Measurements from ENCODE around the gene LRCOL1.

LRCOL1 gene

DNA sequence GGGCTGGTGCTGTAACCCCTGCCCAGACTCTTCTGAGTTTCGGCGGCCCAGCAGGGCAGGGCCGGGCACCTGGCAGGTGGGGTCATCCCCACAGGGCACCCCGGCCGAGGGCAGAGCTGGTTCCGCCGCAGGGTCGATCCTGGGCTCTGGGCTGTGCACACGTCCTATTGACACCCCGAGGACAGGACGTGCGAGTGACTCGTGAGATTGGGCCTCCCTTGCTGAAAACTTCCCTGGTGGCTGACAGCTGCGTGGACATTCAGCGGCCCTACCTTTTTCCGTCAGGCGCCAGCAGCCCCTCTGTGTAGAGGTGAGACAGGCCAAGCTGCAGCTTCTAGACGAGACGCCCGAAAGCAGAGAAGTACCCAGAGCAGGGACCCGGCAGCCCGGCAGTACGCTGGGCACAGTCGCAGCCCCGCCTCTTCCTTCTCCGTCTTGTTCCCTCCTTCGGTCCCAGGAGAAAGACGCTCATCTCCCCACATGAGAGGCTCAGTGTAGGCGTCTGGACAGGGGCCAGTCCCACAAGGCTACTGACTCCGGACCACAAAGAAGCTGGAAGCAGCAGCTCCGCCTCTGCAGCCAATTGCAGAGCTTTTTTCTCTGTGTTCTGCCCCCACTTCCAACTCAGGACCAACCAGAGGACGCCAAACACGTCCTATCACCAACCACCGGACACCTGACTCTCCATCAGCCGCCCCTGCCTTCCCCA is at the start of gene LRCOL1:
Gene LRCOL1 (minus strand): TSS at position 532 of the 709 bp plus-strand sequence. CDS start 4,331 bp downstream, outside the sequence.
- peak; percentile 84 to 86 for DNase-seq (ENCODE audit: low read depth in 2 of 2)
- peak within 1 kb of the TSS in 1 of 2 donors; percentile 30 for H3K4me3 ChIP-seq (replicated peaks in 1 of 2; ENCODE audit: low read depth in 2 of 2, low read length in 2 of 2)
- TF ChIP-seq, protein P1, sequence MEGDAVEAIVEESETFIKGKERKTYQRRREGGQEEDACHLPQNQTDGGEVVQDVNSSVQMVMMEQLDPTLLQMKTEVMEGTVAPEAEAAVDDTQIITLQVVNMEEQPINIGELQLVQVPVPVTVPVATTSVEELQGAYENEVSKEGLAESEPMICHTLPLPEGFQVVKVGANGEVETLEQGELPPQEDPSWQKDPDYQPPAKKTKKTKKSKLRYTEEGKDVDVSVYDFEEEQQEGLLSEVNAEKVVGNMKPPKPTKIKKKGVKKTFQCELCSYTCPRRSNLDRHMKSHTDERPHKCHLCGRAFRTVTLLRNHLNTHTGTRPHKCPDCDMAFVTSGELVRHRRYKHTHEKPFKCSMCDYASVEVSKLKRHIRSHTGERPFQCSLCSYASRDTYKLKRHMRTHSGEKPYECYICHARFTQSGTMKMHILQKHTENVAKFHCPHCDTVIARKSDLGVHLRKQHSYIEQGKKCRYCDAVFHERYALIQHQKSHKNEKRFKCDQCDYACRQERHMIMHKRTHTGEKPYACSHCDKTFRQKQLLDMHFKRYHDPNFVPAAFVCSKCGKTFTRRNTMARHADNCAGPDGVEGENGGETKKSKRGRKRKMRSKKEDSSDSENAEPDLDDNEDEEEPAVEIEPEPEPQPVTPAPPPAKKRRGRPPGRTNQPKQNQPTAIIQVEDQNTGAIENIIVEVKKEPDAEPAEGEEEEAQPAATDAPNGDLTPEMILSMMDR (IDR thresholded peaks at IDR 0.05; ENCODE audit: low read depth, low read length): no peak

DNA sequence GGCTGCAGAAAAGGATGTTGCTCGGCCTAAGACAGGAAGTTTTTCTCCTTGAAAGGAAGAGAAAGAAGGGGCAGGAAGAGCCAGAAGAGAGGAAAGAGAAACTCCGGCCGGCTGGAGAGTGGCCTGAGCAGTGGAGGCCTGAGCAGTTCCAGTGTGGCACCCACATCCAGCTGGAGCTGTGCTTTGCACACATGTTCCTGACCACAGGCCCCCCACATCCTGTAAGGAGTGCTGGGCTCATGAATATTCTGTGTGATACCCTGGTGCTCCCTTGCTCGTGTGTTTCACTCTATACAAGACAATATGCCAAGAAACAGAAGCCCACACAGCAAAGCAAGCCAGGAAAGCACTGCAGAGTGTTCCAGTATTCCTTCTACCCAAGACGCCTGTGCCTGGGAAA is 49.7 kb upstream of the LRCOL1 start:
- TF ChIP-seq, protein P1 (IDR thresholded peaks at IDR 0.05; ENCODE audit: low read depth, low read length): no peak
- no peak for DNase-seq (ENCODE audit: low read depth in 2 of 2)
- H3K4me3 ChIP-seq (replicated peaks in 1 of 2; ENCODE audit: low read depth in 2 of 2, low read length in 2 of 2): no peak overlapping the region

DNA sequence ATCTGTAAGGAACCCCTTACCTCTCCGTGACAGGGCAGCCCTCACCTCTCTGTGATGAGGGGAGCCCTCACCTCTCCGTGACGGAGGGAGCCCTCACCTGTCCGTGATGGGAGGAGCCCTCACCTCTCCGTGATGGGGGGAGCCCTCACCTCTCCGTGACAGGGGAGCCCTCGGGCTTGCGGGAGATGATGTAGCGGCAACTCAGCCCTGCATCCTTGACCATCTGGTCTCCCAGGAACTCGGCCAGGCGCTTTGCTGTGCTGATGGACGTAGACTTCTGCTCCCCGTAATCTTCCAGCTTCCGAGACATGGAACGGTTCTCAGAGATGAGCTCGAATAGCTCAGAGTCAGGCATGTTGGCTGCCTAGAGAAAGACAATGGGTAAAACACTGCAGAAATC is 48.8 kb upstream of the LRCOL1 start:
- no peak overlapping the region for H3K4me3 ChIP-seq (replicated peaks in 1 of 2; ENCODE audit: low read depth in 2 of 2, low read length in 2 of 2)
- no peak for DNase-seq (ENCODE audit: low read depth in 2 of 2)
- TF ChIP-seq, protein P1 (IDR thresholded peaks at IDR 0.05; ENCODE audit: low read depth, low read length): no peak

DNA sequence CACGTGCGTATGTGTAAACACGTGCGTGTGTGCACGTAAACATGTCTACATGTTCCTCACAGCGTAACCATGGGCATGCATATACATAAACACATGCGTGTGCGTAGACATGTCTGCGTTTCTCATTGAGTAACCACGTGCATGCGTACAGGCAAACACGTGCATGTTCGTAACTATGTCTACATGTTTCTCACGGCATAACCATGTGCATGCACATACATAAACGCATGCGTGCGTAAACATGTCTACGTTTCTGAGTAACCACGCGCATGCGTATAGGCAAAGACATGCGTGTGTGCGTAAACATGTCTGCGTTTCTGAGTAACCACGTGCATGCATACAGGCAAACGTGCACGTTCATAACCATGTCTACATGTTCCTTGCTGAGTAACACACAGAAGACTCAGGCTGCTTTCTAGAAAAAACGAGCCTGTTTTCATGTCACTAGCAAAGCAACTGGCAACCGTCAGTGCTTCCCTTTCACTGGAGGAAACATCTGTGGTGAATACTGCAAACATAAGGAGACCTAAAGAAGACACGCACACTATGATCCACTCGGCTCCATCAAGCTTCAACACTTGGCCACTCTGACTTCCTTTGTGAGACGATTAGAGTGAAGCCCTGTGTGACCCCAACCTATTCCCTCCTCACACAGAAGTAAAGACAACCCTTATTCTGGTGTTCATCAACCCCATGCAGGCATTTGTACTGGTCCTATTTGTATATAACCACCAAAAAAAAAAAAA is 47.9 kb upstream of the LRCOL1 start:
- no peak overlapping the region for H3K4me3 ChIP-seq (replicated peaks in 1 of 2; ENCODE audit: low read depth in 2 of 2, low read length in 2 of 2)
- no peak for DNase-seq (ENCODE audit: low read depth in 2 of 2)
- TF ChIP-seq, protein P1 (IDR thresholded peaks at IDR 0.05; ENCODE audit: low read depth, low read length): no peak

DNA sequence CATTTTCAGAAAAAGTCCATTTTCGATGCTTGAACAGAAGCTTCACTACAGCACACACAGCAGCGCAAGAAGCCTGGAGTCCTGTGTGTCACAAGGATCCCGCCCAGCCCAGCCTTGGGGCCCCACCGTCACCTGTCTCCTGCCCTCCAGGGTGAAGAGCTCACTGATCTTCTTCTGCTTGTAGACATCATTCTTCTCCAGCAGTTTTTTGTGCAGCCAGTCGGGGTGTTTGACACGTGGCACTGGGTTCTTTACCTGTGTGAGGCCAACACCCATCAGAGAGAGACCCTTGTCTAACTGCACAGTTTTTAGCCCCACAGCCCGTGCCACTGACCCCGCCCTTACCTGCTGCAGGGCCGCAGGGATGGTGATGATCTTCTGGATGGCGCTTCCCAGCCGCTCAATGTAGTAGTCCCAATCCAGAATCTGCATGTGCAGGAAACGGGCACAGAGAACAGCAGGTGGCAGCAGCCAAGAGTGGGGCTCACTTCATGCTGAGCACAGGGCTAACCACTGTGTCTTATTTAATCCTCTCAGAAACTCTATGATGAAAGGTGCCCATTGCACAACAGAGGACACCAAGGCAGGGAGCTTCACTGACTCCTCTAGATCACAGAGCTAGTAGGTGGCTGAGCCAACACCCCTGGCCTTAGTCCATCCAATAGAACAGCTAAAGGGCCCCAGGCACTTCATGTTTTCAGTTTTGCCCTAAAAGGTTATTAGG is 46.8 kb upstream of the LRCOL1 start:
- H3K4me3 ChIP-seq (replicated peaks in 1 of 2; ENCODE audit: low read depth in 2 of 2, low read length in 2 of 2): no peak overlapping the region
- TF ChIP-seq, protein P1 (IDR thresholded peaks at IDR 0.05; ENCODE audit: low read depth, low read length): no peak
- no peak for DNase-seq (ENCODE audit: low read depth in 2 of 2)

DNA sequence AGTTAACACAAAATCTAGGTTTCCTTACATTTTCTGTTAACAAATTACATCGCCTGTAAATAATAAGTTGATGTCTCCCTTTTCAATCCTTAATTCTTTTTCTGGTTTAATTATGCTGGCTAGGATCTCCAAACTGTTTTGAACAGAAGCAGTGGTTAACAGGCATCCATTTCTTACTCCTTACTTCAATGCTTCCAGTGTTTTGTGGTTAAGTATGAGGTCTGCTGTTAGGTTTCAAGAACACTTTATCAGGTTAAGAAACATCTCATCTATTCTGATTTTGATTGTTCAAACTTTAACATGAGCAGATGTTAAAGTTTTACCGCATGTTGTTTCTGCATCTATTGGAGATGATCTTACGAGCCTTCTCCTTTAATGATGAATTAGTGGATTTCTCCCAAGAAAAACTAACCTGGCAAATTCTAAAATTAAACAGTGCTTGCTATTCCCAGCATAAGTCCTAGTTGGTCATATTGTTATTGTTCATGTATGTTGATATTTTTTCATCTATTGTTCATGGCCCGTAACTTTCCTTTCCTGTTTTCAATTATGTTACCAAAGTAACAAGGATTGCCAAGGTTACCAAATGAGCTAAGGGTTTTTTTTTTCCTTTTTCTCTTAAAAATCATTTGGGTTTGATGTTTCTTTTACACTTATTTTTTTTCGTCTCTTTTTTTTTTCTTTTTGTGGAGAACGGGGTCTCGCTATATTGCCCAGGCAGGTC is 43.3 kb upstream of the LRCOL1 start:
- H3K4me3 ChIP-seq (replicated peaks in 1 of 2; ENCODE audit: low read depth in 2 of 2, low read length in 2 of 2): no peak overlapping the region
- DNase-seq (ENCODE audit: low read depth in 2 of 2): no peak
- TF ChIP-seq, protein P1 (IDR thresholded peaks at IDR 0.05; ENCODE audit: low read depth, low read length): no peak

Data from cardiac fibroblast (primary cell).